ENCODE data around the gene TRAF2.

TRAF2 gene

DNA sequence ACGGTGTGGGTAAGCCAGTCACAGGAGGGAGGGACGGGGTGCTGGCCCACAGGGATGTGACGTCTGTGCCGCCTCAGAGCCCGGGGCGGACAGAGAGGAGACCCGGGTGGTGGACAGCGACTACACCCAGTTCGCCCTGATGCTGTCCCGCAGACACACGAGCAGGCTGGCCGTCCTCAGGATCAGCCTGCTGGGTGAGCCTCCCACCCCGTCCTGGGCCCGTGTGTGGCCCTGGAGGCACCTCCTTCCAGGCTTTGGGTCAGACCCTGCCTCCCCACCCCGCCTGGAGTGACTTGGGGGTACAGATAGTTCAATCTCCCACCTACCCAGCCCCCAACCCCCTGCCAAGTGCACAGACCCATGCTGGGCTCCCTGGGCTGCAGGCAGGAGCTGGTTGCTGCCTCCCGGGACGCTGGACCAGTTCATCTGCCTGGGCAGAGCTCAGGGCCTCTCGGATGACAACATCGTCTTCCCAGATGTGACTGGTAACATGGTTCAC is 67.5 kb downstream of the TRAF2 start:
- Histone ChIP-seq H3K9me3 (ENCODE audit: severe bottlenecking) (no peaks in the 10 kb centered on the region), H3K27ac (no peak overlapping the region), H3K4me3 (ENCODE audit: low read depth, low read length) (no peak overlapping the region), H3K27me3 (ENCODE audit: insufficient read depth, low read depth, severe bottlenecking) (no peaks in the 10 kb centered on the region), H3K36me3 (no peaks in the 10 kb centered on the region)
- DNase-seq = no peak
- TF ChIP-seq, protein P1, sequence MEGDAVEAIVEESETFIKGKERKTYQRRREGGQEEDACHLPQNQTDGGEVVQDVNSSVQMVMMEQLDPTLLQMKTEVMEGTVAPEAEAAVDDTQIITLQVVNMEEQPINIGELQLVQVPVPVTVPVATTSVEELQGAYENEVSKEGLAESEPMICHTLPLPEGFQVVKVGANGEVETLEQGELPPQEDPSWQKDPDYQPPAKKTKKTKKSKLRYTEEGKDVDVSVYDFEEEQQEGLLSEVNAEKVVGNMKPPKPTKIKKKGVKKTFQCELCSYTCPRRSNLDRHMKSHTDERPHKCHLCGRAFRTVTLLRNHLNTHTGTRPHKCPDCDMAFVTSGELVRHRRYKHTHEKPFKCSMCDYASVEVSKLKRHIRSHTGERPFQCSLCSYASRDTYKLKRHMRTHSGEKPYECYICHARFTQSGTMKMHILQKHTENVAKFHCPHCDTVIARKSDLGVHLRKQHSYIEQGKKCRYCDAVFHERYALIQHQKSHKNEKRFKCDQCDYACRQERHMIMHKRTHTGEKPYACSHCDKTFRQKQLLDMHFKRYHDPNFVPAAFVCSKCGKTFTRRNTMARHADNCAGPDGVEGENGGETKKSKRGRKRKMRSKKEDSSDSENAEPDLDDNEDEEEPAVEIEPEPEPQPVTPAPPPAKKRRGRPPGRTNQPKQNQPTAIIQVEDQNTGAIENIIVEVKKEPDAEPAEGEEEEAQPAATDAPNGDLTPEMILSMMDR (IDR thresholded peaks at IDR 0.05; ENCODE audit: low read depth, low read length) = no peak

DNA sequence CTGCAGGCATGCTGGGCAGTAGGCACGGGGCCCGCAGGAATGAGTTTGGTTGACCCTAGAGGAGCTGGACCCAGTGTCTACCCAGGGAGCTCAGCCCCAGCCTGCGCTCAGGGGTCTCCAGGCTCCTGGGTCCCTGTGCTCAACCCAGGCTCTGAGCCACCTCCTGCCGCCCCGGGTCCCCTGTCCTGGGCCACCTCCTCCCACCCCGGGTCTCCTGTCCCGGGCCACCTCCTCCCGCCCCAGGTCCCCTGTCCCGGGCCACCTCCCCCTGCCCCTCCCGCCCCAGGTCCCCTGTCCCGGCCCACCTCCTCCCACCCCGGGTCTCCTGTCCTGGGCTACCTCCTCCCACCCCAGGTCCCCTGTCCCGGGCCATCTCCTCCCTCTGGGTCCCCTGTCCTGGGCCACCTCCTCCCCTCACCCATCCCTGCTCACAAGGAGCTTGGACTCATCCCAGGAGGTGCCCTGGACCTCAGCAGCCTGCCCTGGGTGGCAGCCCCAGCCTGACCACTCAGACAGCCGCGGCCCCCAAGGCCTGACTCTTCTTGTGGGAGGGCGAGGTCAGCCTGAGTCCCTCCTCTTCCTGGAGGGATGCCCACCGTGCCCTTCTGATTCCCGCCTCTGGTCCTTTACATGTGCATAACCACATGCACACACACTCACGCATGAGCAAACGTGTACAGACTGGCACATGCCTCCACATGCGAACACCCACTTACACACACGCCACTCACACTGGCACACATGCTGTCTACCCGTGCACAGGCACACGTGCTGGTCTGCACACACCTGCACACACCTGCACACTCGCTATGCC is 68.2 kb downstream of the TRAF2 start:
- H3K4me3 ChIP-seq (ENCODE audit: low read depth, low read length) = no peak overlapping the region
- H3K27me3 ChIP-seq (ENCODE audit: insufficient read depth, low read depth, severe bottlenecking) = no peaks in the 10 kb centered on the region
- TF ChIP-seq, protein P1 (IDR thresholded peaks at IDR 0.05; ENCODE audit: low read depth, low read length) = no peak
- no peaks in the 10 kb centered on the region for H3K9me3 ChIP-seq (ENCODE audit: severe bottlenecking)
- H3K36me3 ChIP-seq = no peaks in the 10 kb centered on the region
- H3K27ac ChIP-seq = no peak overlapping the region
- no peak for DNase-seq

DNA sequence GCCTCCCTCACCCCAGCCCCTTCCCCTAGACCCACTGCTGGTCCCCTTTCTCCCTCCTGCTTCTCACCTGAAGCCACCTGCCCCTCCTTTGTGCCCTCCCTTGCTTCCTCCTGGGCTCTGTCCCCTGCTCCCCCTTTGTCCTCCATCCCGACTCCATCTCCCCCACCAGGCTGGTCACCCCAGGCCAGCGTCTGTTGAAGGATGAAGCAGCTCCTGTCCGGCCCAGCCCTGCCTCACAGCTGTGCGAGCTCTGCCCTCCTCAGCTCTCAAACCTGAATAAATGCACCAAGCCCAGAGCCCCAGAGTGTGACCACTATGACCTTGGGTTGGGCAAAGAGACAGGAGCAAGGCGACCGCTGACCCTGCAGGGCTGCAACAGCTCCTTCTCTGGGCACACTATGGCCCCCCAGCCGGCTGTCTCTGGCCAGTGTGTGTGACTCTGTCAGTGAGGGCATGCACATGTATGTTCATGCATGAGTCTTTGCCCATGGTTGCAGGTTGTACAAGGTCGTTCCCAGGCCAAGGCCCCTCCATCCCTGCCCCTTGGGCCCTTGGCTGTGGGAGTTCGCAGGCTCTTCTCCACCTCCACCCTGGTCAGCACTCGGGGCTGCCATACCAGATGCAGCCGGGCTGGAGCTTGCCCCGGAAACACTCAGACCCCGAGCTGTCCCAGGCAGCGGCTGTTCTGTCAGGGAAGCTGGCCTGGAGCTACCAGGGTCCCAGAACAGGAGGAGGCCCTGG is 69.1 kb downstream of the TRAF2 start:
- Histone ChIP-seq H3K27me3 (ENCODE audit: insufficient read depth, low read depth, severe bottlenecking) (no peaks in the 10 kb centered on the region), H3K9me3 (ENCODE audit: severe bottlenecking) (no peaks in the 10 kb centered on the region), H3K4me3 (ENCODE audit: low read depth, low read length) (no peak overlapping the region), H3K36me3 (no peaks in the 10 kb centered on the region), H3K27ac (no peak overlapping the region)
- DNase-seq = no peak
- TF ChIP-seq, protein P1 (IDR thresholded peaks at IDR 0.05; ENCODE audit: low read depth, low read length) = no peak

DNA sequence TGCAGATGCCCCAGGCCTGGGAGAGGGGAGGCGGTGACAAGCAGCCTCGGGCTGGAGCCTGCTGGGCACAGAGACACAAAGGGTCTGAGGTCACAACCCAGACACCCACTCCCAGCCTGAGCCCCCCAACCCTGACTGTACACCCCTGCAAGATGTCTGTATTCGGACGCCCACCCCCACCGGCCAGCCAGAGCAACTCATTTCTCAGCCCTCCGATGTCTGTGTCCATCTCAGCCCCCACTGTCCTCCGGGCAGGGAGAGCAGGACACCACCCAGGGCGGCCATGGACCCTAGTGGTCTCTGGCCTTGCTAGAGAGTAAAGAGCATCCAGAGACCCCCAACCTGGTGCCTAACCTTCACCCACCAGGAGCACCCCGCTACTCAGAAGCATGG is 69.6 kb downstream of the TRAF2 start:
- Histone ChIP-seq H3K9me3 (ENCODE audit: severe bottlenecking) (no peaks in the 10 kb centered on the region), H3K27me3 (ENCODE audit: insufficient read depth, low read depth, severe bottlenecking) (no peaks in the 10 kb centered on the region), H3K4me3 (ENCODE audit: low read depth, low read length) (no peak overlapping the region), H3K27ac (no peak overlapping the region), H3K36me3 (no peaks in the 10 kb centered on the region)
- TF ChIP-seq, protein P1 (IDR thresholded peaks at IDR 0.05; ENCODE audit: low read depth, low read length) = no peak
- DNase-seq = no peak

DNA sequence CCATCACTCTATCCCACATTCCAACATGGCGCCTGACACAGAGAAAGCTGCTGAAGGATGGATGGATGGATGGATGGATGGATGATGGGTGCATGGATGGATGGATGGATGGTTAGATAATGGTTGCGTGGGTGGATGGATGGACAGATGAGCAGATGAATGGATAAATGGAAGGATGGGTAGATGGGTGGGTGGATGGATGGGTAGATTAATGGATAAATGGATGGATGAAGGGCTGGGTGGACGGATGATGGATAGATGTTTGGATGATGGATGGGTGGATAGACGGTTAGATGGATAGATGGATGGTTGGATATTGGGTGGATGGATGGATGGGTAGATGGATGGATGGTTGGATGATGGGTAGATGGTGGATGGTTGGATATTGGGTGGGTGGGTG is 70.3 kb downstream of the TRAF2 start:
- DNase-seq = no peak
- Histone ChIP-seq H3K36me3 (no peaks in the 10 kb centered on the region), H3K4me3 (ENCODE audit: low read depth, low read length) (no peak overlapping the region), H3K9me3 (ENCODE audit: severe bottlenecking) (no peaks in the 10 kb centered on the region), H3K27ac (no peak overlapping the region), H3K27me3 (ENCODE audit: insufficient read depth, low read depth, severe bottlenecking) (no peaks in the 10 kb centered on the region)
- TF ChIP-seq, protein P1 (IDR thresholded peaks at IDR 0.05; ENCODE audit: low read depth, low read length) = no peak

All from WERI-Rb-1 (cell line).